HTR-8/SVneo (cell line): ENCODE data around the gene SMPD3.

Experiments
- DNase-seq: peaks from one replicate; pipeline ENCODE4 v3.0.0; 2011; ENCODE audit warnings: low spot score, mixed read lengths; ENCODE audit not compliant: insufficient read length
- FAIRE-seq: peaks from 2 replicates; lab custom pipeline; 2011; peaks lifted over from hg19 to GRCh38; lab: Jason Lieb, UNC

Gene SMPD3

GRCh38 chr16:68388124-68388523 is 60.2 kb downstream of the SMPD3 start:
- FAIRE-seq: peak; percentile 36
- DNase-seq: no peak

DNA sequence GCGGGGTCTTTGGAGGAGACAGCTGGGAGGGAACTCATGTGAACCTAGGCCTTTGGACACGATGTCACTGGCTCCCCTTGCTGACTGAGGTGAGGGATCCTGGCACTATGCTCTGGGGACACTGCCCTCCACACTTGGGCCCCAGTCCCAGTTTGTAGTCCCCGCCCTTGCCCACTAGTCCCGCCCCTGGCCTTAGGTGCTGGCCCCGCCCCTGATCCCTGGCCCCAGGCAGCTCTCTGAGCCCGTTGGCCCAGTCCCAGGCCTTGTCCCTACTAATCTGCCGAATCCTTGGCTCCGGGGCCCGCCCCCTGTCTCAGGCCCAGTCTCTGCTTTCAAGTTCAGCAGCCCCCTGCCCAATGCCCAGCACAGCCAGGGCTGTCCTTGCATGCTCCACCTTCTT is 61.0 kb downstream of the SMPD3 start:
- FAIRE-seq (no peak), DNase-seq (no peak)

DNA sequence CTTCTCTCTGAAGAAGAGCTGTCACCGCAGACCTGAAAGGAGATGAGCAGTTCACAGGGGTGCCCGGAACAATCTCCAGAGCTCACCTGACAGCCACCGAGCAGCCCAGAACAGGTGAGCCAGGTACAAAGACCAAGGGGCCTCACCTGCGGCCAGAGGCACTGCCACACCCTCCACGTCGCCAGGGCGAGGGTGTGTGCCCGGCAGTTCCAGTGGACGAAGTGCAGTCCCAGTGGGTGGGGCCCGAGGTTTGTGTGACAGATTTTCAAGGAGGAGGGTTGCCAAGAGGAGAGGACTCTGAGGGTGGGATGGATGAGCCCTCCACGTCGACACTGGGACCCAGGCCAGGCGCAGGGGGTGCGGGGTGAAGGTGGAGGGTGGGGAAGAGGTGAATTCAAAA is 61.7 kb downstream of the SMPD3 start:
- no peak for DNase-seq
- FAIRE-seq: no peak

DNA sequence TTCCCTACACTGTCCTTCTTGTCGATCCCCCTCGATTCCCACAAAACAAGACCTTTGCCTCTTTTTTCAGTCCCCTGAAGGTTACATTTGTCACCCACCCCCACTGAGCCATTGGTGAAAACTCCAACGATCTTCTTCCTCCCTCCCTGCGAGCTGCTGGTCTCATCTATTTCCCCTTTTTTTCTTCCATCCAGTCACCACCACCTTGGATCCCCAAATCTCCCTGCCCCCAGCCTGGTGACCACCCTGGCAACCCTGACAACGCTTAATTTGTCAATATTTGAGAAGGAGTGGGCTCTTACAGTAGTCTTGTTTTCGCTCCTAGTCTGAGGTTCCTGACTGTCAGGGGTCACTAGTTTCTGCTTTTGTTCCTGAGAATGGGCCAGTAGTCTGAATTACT is 62.9 kb downstream of the SMPD3 start:
- no peak for DNase-seq
- FAIRE-seq: no peak

DNA sequence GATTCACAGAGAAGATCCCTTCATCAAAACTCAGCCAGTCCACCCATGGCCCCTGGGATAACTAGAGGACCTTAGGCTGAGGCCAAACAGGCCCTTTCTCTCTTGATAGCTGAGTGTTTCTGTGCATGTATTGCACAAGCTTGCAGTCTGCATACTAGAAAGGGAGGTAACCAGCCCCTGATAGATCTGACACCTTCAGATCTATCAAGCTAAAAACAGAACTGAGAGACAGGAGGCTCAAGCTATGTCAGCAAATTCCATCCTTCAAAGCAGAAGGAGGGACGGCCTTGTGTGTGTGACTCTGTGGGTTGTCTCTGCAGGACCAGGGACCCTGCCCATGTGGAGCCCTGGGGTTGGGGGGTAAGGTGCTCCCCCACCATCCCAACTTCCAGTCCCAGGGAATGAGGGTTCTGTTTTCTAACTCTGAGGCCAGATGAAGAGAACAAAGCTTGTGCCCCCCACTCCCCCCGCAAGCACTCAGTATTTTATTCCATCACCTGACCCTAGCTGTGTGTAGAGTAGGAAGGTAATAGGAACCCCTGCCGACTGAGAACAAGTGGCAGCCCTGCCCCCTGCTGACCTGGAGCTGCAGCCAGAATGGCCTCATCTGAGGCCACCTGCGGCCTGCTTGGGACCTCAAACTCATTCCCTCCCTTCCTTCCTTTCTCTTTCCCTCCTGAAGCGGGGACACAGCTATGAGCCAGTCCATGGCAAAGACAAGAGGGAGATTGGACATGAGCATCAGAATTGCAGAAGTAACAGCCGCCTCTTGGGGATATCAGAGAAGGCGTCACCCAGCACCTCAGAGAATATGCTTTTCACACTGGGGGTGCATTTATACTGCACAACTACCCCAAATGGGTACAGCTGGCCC is 63.8 kb downstream of the SMPD3 start:
- no peak for DNase-seq
- FAIRE-seq: peak; percentile 57

GRCh38 chr16:68383858-68384257 is 64.5 kb downstream of the SMPD3 start:
- no peak for DNase-seq
- no peak for FAIRE-seq

GRCh38 chr16:68382296-68382718 is 66.0 kb downstream of the SMPD3 start:
- DNase-seq (no peak), FAIRE-seq (no peak)

- FAIRE-seq (no peak), DNase-seq (no peak)
These were observed 67.0 kb downstream of the SMPD3 start for GRCh38 chr16:68381363-68381724.

GRCh38 chr16:68380676-68381362 is 67.5 kb downstream of the SMPD3 start:
- FAIRE-seq (no peak), DNase-seq (no peak)

GRCh38 chr16:68380348-68380670 is 68.0 kb downstream of the SMPD3 start:
- no peak for FAIRE-seq

GRCh38 chr16:68379472-68380347 is 68.6 kb downstream of the SMPD3 start:
- FAIRE-seq (no peak), DNase-seq (no peak)

More at GRCh38 chr16:68380348-68380670, 68.0 kb downstream of the SMPD3 start:
- no peak for DNase-seq

DNA sequence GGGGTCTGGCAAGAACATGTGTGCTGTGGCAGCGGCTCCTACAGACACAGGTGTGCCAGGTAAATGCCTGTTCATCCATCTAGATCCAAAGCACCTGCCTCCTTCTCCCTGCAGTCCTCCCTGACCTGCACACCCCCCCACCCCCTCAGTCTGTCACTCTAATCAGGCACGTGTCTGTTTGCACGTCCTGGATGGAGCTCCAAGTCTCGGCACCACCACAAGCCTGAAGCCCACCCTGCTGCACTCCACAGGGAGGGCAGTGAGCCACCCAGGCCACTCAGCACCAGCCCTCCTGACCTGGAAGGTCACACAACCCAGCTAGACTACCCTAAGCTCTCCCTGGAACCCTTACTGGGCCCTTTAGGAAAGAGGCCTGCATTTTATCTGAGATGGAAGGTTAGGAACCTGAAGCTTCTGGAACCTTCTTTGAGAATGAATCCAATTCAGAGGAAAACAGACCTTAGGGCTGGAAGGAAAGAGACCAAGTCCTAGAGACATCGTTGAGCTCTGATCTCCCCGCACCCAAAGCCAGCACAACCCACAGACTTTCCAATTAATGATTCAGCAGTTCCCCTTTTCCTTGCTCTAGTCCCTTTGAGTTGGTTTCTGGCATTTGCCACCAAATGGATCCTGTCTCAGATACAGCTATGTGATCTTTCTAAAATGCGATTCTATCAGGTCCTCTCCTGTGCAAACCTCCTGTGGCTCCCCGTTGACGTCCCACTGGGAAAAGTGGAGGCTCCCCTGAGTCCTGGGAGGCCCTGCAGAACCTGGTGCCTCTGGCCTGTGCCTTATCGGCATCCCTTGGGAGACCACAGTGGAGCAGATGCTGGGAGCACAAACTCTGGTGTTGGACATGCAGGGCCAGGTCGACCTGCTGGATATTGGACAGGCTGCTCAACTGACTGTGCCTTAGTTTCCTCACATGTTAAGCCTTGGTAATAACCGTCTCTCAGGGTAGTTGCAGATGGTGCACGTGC is 69.6 kb downstream of the SMPD3 start:
- DNase-seq (no peak), FAIRE-seq (no peak)

DNA sequence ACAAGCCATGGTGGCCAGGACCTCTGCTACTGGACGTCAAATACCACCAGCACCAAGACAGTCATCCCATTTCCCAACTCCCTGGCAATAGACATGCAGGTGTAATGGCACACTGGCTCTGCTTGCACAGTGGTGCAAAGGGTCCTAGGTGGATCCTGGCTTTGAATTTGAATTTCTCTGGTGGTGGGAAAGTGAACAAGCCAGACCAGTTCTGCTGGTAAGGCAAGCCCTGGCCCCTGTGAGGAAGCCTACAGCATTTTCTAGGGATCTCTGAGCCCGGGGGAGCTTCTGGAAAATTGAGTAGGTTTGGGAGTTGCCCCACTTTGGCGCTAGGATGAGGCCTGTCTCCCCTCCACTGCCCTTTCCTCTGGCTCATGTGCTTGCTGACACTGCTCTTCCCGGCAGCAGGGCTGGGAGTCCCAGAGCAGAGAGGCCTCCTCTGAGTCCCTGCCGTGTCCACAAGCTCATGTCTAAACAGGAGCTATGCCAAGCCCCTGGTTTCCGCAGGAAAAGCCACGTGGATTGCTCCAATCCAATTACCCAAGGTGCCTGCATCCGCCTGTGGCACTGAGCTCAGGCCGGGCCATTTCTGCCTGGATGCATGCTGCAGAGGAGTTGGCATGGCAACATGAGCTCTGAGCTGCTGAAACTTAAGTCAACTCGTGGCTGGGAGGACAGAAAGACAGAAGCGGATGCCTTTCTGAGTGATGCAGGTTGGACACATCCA is 70.5 kb downstream of the SMPD3 start:
- FAIRE-seq: no peak
- DNase-seq: no peak

DNA sequence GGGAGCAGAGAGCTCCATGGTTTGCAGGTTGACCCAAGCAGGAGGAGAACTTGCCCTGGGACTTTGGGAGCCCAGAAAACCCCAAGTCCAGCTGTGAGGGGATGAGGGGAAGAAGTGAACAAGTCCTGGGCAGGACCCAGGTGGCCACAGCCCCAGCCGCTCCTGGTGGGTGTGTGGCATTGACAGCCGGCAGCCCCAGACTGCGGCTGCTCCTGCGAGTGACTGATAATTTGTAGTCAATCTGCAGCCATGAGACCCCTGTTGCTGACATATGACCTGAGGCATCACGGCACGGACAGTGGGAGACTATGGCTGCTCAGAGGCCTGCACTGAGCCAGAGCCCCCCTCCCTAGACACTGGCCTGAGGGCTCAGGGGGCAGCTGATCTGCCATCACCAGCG is 71.1 kb downstream of the SMPD3 start:
- DNase-seq (no peak), FAIRE-seq (no peak)

GRCh38 chr16:68376590-68376989 is 71.7 kb downstream of the SMPD3 start:
- DNase-seq (no peak), FAIRE-seq (no peak)

- DNase-seq (no peak), FAIRE-seq (no peak)
These were observed 72.3 kb downstream of the SMPD3 start for GRCh38 chr16:68375801-68376536.

DNA sequence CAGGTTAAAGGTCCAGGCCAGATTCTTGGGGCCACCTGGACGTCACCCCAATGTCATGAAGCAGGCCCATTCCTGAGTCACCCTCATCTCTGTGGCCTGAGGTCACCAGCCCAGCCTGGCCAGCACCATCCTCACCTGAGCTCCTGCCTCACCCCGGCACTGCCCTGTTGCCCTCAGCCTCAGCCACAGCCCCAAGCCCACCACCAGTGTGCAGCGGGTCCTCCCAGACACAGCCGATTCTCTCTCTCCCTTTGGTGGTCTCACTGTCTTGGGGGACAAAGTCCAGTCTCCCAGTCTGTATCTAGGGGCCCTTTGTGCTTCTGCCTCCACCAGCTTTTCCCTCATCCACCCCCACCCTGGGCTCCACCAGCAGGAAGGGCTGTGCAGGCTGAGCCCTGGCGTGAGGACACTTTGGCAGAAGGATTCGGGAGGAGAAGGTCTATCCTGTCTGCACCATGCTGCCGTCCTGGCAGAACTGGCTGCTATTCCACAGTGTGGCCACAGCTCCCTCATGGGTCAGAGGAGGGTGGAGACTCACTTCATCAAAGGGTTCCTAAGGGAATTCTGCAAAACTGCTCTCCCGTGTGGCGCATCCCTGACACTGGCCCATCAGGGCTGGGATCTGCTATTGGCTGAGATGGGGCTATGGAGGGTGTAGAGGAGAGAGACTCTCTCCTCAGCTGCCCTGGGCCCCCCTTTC is 73.2 kb downstream of the SMPD3 start:
- peak; percentile 33 for FAIRE-seq
- no peak for DNase-seq
